OCI-LY1 (cell line): Measurements from ENCODE around the gene NHLRC4.

ENCODE experiments used
- H2AFZ ChIP-seq: fragments of 200-600 bp; sonication (generic), shearing (Covaris generic); 2 replicates; pipeline ENCODE4 v1.6.0; 2014; ENCODE audit warnings: antibody characterized with exemption, mild to moderate bottlenecking, low read length
- H3F3A ChIP-seq: fragments of 200-600 bp; sonication (generic), shearing (Covaris generic); 2 replicates; pipeline ENCODE4 v1.6.0; 2014; ENCODE audit warnings: mild to moderate bottlenecking, antibody characterized with exemption, low read length, moderate library complexity; ENCODE audit not compliant: insufficient read depth
- H3K27ac ChIP-seq: fragments of 200-600 bp; sonication (generic); 2 replicates; pipeline ENCODE4 v1.5.1; 2014; ENCODE audit warnings: low read length, mixed run types, mild to moderate bottlenecking, low read depth; ENCODE audit not compliant: poor library complexity, severe bottlenecking
- H3K27me3 ChIP-seq: fragments of 200-600 bp; sonication (generic); 2 replicates; pipeline ENCODE4 v1.6.0; 2014; ENCODE audit warnings: antibody characterized with exemption, mild to moderate bottlenecking, low read length, moderate library complexity; ENCODE audit not compliant: insufficient read depth
- H3K36me3 ChIP-seq: fragments of 200-600 bp; sonication (generic); 2 replicates; pipeline ENCODE4 v1.6.1; 2014; ENCODE audit warnings: mild to moderate bottlenecking, antibody characterized with exemption, low read length, moderate library complexity, mixed read lengths; ENCODE audit not compliant: insufficient read depth
- H3K4me1 ChIP-seq: fragments of 200-600 bp; sonication (generic); 2 replicates; pipeline ENCODE4 v1.5.1; 2014; ENCODE audit warnings: mild to moderate bottlenecking, low read length, moderate library complexity; ENCODE audit not compliant: insufficient read depth, severe bottlenecking
- H3K4me2 ChIP-seq: fragments of 200-600 bp; sonication (generic), shearing (Covaris generic); 2 replicates; pipeline ENCODE4 v1.6.1; 2014; ENCODE audit warnings: low read length
- H3K4me3 ChIP-seq: fragments of 200-600 bp; sonication (generic); 2 replicates; pipeline ENCODE4 v1.5.1; 2014; ENCODE audit warnings: low read length, low read depth, mild to moderate bottlenecking, mixed read lengths; ENCODE audit not compliant: poor library complexity, severe bottlenecking
- H3K79me2 ChIP-seq: fragments of 200-600 bp; shearing (Covaris generic); 2 replicates; pipeline ENCODE4 v1.6.1; 2016; ENCODE audit warnings: mixed run types, low read length, mixed read lengths; ENCODE audit not compliant: insufficient read depth
- H3K9ac ChIP-seq: fragments of 200-600 bp; sonication (generic), shearing (Covaris generic); 2 replicates; pipeline ENCODE4 v1.6.1; 2014; ENCODE audit warnings: mild to moderate bottlenecking, low read length, mixed read lengths
- H3K9me2 ChIP-seq: fragments of 200-600 bp; sonication (generic), shearing (Covaris generic); 2 replicates; pipeline ENCODE4 v1.6.1; 2014; ENCODE audit warnings: low read depth, mild to moderate bottlenecking, low read length, mixed read lengths
- H3K9me3 ChIP-seq: fragments of 200-600 bp; shearing (Covaris generic); 2 replicates; pipeline ENCODE4 v1.6.1; 2014; ENCODE audit warnings: low read length, mixed read lengths
- H4K20me1 ChIP-seq: fragments of 200-600 bp; sonication (generic), shearing (Covaris generic); 2 replicates; pipeline ENCODE4 v1.6.0; 2016; ENCODE audit warnings: mild to moderate bottlenecking, low read length; ENCODE audit not compliant: insufficient read depth
- EZH2 ChIP-seq: fragments of 200-600 bp; sonication (generic), shearing (Covaris generic); IDR thresholded peaks from 2 replicates; pipeline ENCODE4 v1.8.0; 2017; ENCODE audit warnings: borderline replicate concordance, mixed run types, mild to moderate bottlenecking, antibody characterized with exemption, low read length, moderate library complexity, mixed read lengths
- TF ChIP-seq, protein P1 (sequence below): fragments of 200-600 bp; sonication (generic), shearing (Covaris generic); IDR thresholded peaks from 2 replicates; pipeline ENCODE4 v1.5.1; 2017; ENCODE audit warnings: mild to moderate bottlenecking, antibody characterized with exemption, low read length, moderate library complexity, mixed read lengths

Gene NHLRC4

GRCh38 chr16:616733-617586 lies 50.2 kb downstream of the NHLRC4 start:
- Histone ChIP-seq H3K4me3 (no peak overlapping the region), H3K9me2 (no peaks in the 10 kb centered on the region), H3K79me2 (no peaks in the 10 kb centered on the region), H4K20me1 (no peaks in the 10 kb centered on the region), H3K27ac (no peak overlapping the region), H3K9me3 (no peaks in the 10 kb centered on the region), H3K27me3 (no peaks in the 10 kb centered on the region), H3K9ac (no peak overlapping the region), H3K4me1 (peaks cover 13% of the 10 kb centered on the region), H2AFZ (no peak overlapping the region), H3K36me3 (no peaks in the 10 kb centered on the region; the same call in 1 of the 2 replicates), H3F3A (no peaks in the 10 kb centered on the region), H3K4me2 (no peak overlapping the region)
- TF ChIP-seq, protein P1, sequence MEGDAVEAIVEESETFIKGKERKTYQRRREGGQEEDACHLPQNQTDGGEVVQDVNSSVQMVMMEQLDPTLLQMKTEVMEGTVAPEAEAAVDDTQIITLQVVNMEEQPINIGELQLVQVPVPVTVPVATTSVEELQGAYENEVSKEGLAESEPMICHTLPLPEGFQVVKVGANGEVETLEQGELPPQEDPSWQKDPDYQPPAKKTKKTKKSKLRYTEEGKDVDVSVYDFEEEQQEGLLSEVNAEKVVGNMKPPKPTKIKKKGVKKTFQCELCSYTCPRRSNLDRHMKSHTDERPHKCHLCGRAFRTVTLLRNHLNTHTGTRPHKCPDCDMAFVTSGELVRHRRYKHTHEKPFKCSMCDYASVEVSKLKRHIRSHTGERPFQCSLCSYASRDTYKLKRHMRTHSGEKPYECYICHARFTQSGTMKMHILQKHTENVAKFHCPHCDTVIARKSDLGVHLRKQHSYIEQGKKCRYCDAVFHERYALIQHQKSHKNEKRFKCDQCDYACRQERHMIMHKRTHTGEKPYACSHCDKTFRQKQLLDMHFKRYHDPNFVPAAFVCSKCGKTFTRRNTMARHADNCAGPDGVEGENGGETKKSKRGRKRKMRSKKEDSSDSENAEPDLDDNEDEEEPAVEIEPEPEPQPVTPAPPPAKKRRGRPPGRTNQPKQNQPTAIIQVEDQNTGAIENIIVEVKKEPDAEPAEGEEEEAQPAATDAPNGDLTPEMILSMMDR, result no peak
- TF ChIP-seq EZH2, result no peak

GRCh38 chr16:617855-618254 lies 51.0 kb downstream of the NHLRC4 start:
- no peaks in the 10 kb centered on the region; the same call in 1 of the 2 replicates for H3K36me3 ChIP-seq

More at GRCh38 chr16:617855-618254, 51.0 kb downstream of the NHLRC4 start:
- Histone ChIP-seq H3K9me3 (no peaks in the 10 kb centered on the region), H3K27ac (no peak overlapping the region), H3K9ac (no peak overlapping the region), H4K20me1 (no peaks in the 10 kb centered on the region), H3F3A (no peaks in the 10 kb centered on the region), H2AFZ (no peak overlapping the region), H3K27me3 (no peaks in the 10 kb centered on the region), H3K4me1 (peaks cover 14% of the 10 kb centered on the region), H3K79me2 (no peaks in the 10 kb centered on the region), H3K4me2 (no peak overlapping the region), H3K4me3 (no peak overlapping the region), H3K9me2 (no peaks in the 10 kb centered on the region)
- no peak for TF ChIP-seq EZH2
- TF ChIP-seq, protein P1, result no peak
